ENCODE data around the gene MRPS18A. TPM values are rescaled to one million over a fixed set of nuclear protein-coding genes. Genes with fewer than 3 reads are reported as not detected.

Gene MRPS18A
- total RNA-seq, 4 donors from 2014 or later, result 30.7 to 47.4 (median 37.1) TPM

DNA sequence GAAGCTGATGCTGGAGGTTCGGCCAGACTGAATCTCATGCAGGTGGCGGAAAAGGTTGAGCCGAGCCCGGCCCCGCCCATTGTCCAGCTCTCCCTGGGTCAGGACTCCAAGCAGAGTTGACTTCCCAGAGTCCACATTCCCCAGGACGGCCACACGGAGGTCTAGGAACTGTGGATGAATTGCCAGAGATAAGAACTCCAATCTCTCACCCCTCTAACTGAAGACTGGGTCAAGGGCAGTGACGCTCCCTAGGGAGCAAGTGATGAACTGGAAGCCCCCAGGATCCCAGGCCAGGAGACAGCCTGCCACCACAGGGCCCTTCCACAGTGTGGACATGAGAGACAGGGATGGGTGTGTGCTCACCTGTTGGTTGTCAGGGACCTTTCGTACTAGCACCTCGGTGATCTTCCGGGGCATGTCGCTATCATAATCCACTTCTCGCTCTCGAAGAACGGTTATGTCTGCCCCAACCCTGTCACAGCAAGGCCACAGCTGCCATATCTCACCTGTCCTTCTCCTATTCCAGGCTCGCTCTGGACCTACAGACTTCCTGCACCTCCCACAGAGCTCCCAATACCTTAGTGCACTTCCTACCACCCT is 62.1 kb downstream of the MRPS18A start:
- H3K27ac ChIP-seq (replicated peaks in 1 of 4), result no peak overlapping the region
- H3K9me3 ChIP-seq, result no peaks in the 10 kb centered on the region
- H3K36me3 ChIP-seq, result peaks cover 42 to 60% (median 58%) of the 10 kb centered on the region in 4 donors
- no peak overlapping the region for H3K4me3 ChIP-seq
- peaks cover 21 to 35% (median 27%) of the 10 kb centered on the region in 4 donors for H3K4me1 ChIP-seq
- TF ChIP-seq, protein P1, sequence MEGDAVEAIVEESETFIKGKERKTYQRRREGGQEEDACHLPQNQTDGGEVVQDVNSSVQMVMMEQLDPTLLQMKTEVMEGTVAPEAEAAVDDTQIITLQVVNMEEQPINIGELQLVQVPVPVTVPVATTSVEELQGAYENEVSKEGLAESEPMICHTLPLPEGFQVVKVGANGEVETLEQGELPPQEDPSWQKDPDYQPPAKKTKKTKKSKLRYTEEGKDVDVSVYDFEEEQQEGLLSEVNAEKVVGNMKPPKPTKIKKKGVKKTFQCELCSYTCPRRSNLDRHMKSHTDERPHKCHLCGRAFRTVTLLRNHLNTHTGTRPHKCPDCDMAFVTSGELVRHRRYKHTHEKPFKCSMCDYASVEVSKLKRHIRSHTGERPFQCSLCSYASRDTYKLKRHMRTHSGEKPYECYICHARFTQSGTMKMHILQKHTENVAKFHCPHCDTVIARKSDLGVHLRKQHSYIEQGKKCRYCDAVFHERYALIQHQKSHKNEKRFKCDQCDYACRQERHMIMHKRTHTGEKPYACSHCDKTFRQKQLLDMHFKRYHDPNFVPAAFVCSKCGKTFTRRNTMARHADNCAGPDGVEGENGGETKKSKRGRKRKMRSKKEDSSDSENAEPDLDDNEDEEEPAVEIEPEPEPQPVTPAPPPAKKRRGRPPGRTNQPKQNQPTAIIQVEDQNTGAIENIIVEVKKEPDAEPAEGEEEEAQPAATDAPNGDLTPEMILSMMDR (IDR thresholded peaks at IDR 0.05), result no peak
- TF ChIP-seq EP300 (IDR thresholded peaks at IDR 0.05), result no peak
- no peak for TF ChIP-seq POLR2A (IDR thresholded peaks at IDR 0.05; ENCODE audit: low read depth)
- TF ChIP-seq POLR2AphosphoS5 (IDR thresholded peaks at IDR 0.05), result no peak
- intact Hi-C loops (cut with DNase I), result loop anchor here (5.0 kb wide), 1 partner anchor 147 kb away; the partner anchor contains the start of gene VEGFA
- no peaks in the 10 kb centered on the region for H3K27me3 ChIP-seq
- 91% methylated on average over 16 of the region's 16 CpGs for WGBS
- DNase-seq (ENCODE audit: extremely low spot score), result no peak

DNA sequence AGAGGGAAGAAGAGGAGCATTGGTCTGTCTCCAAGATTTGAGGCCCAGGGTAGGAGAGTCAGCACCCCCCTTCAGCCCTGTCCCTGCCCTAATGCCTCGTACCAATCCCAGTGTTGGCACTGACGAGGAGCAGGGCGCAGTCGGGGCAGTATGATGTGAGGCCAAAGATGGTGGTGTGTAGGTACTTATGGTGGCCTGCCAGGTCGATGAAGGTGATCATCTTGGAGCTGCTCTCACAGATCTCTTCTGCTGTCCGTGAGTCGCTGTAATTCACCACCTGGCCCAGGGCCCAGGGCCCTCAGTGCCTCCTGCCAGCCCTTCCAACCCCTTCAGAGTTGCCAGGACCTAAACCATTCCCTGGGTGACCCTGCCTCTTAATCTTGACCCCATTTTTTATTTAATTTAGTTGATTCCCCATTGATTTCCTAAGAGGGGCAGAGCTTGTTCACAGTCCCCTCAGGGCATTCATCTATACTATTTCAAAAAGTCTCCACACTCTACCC is 62.8 kb downstream of the MRPS18A start:
- Histone ChIP-seq H3K9me3 (no peaks in the 10 kb centered on the region), H3K27me3 (no peaks in the 10 kb centered on the region), H3K4me1 (peaks cover 17 to 30% (median 21%) of the 10 kb centered on the region in 4 donors), H3K27ac (replicated peaks in 1 of 4) (no peak overlapping the region), H3K4me3 (no peak overlapping the region), H3K36me3 (peaks cover 42 to 66% (median 63%) of the 10 kb centered on the region in 4 donors)
- intact Hi-C loops (cut with DNase I), result loop anchor here (5.0 kb wide), 1 partner anchor 147 kb away; the partner anchor contains the start of gene VEGFA
- 82% methylated on average over 7 of the region's 7 CpGs for WGBS
- no peak for DNase-seq (ENCODE audit: extremely low spot score)
- TF ChIP-seq, protein P1 (IDR thresholded peaks at IDR 0.05), result no peak
- no peak for TF ChIP-seq EP300 (IDR thresholded peaks at IDR 0.05)
- TF ChIP-seq POLR2AphosphoS5 (IDR thresholded peaks at IDR 0.05), result no peak
- no peak for TF ChIP-seq POLR2A (IDR thresholded peaks at IDR 0.05; ENCODE audit: low read depth)

DNA sequence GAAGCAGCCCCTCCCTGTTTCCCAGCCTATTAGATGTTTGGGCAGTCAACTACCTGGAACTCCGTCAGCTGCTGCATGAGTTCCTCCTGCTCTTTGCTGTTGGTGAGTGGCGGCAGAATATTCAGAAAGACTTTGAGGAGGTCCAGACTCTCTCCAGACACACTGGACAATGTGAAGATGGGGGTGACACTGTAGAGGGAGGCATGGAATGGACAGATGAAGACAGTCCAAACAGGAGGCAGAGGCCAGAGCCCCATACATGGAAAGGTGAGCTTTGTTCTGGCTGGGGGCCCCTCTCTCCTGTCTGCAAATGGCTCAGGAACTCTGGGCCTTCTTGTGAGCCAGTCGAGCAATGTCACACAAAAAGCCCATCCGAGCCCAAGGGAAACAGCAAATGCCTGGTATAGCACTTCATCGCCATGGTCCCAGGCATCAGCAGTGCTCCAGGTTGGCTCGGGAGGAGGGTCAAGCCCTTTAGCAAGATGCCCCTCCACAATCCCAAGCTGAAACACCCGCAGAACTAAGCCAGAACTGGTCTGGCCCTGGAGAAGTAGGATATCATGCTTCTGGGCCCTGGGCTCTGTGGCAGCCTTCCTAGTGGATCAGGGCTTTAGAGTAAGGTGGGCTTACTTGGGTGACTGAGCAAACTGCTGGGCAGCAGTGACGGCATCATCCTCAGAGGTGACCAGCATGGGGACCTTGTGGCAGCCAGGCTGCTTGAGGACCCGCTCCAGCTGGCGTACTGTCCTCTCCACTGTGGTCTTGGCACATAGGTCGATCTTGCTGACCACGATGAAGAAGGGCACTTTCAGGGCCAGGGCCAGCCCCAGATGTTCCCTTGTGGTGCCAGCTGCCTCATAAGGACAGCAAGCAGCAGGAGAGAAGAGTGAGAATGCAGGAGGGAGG is 63.5 kb downstream of the MRPS18A start:
- Histone ChIP-seq H3K4me1 (peaks cover 17 to 30% (median 21%) of the 10 kb centered on the region in 4 donors), H3K4me3 (no peak overlapping the region), H3K27me3 (no peaks in the 10 kb centered on the region), H3K36me3 (peaks cover 42 to 73% (median 69%) of the 10 kb centered on the region in 4 donors), H3K27ac (replicated peaks in 1 of 4) (no peak overlapping the region), H3K9me3 (no peaks in the 10 kb centered on the region)
- WGBS, result 93% methylated on average over 10 of the region's 12 CpGs
- intact Hi-C loops (cut with DNase I), result no loop called here
- TF ChIP-seq POLR2A (IDR thresholded peaks at IDR 0.05; ENCODE audit: low read depth), result no peak
- TF ChIP-seq, protein P1 (IDR thresholded peaks at IDR 0.05), result no peak
- TF ChIP-seq EP300 (IDR thresholded peaks at IDR 0.05), result no peak
- TF ChIP-seq POLR2AphosphoS5 (IDR thresholded peaks at IDR 0.05), result no peak
- no peak for DNase-seq (ENCODE audit: extremely low spot score)

DNA sequence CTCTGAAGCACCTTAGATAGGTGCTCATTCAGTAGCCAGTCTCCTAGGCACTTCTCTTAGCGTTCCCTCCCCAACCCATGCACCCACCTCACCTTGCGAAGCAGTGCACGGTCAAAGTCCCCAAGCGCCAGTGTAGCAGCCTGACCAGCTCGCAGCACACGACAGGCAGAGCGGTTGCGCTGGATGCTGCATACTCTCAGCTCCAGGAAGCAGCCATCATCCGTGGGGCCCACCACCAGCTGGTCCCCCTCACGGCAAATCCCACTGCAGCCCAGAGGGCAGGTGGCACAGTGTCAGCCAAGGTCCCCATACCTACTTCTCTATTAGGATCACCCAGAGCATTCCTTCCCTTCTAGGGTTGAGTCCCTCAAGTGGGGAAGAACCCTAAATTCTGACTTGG is 65.0 kb downstream of the MRPS18A start:
- H3K27ac ChIP-seq (replicated peaks in 1 of 4), result no peak overlapping the region

More for the DNA sequence above, 65.0 kb downstream of the MRPS18A start:
- no peaks in the 10 kb centered on the region for H3K27me3 ChIP-seq
- H3K4me3 ChIP-seq, result no peak overlapping the region
- peaks cover 9 to 20% (median 12%) of the 10 kb centered on the region in 4 donors for H3K4me1 ChIP-seq
- peaks cover 42 to 84% (median 69%) of the 10 kb centered on the region in 4 donors for H3K36me3 ChIP-seq
- TF ChIP-seq POLR2A (IDR thresholded peaks at IDR 0.05; ENCODE audit: low read depth) (no peak), POLR2AphosphoS5 (IDR thresholded peaks at IDR 0.05) (no peak), EP300 (IDR thresholded peaks at IDR 0.05) (no peak)
- TF ChIP-seq, protein P1 (IDR thresholded peaks at IDR 0.05), result no peak
- DNase-seq (ENCODE audit: extremely low spot score), result no peak
- H3K9me3 ChIP-seq, result no peaks in the 10 kb centered on the region
- WGBS, result 86% methylated on average over 4 of the region's 10 CpGs
- intact Hi-C loops (cut with DNase I), result no loop called here
